HepG2 (cell line): ENCODE measurements around the gene INTS7. TPM values are rescaled to one million over a fixed set of nuclear protein-coding genes. Genes with fewer than 3 reads are reported as not detected.

Source experiments
- CREB3 ChIP-seq: sonication (generic); formaldehyde crosslinking; IDR thresholded peaks from 2 replicates; pipeline ENCODE4 v1.5.0; 2020; ENCODE audit warnings: missing genetic modification reagents
- DPF2 ChIP-seq: sonication (generic); formaldehyde crosslinking; IDR thresholded peaks from 2 replicates; pipeline ENCODE4 v1.4.0; 2020; ENCODE audit warnings: mild to moderate bottlenecking, low read depth, missing genetic modification reagents, borderline replicate concordance
- DRAP1 ChIP-seq: IDR thresholded peaks from 2 replicates; pipeline ENCODE4 v1.6.1; 2016; ENCODE audit warnings: missing genetic modification reagents, missing compliant biosample characterization
- FOXO1 ChIP-seq: sonication (generic); formaldehyde crosslinking; IDR thresholded peaks from 2 replicates; pipeline ENCODE4 v1.4.0; 2020; ENCODE audit warnings: missing genetic modification reagents
- HMG20B ChIP-seq: conservative IDR thresholded peaks from 2 replicates; pipeline ENCODE4 v1.6.1; 2016; ENCODE audit warnings: missing genetic modification reagents, missing compliant biosample characterization
- ISL2 ChIP-seq: sonication (generic); formaldehyde crosslinking; IDR thresholded peaks from 2 replicates; pipeline ENCODE4 v1.5.0; 2020; ENCODE audit warnings: missing genetic modification reagents
- MAFG ChIP-seq: sonication (generic); formaldehyde crosslinking; IDR thresholded peaks from 2 replicates; pipeline ENCODE4 v1.5.1; 2020; ENCODE audit warnings: mild to moderate bottlenecking, missing genetic modification reagents
- MED13 ChIP-seq: sonication (generic); formaldehyde crosslinking; IDR thresholded peaks from 2 replicates; pipeline ENCODE4 v1.5.0; 2020; ENCODE audit warnings: missing genetic modification reagents
- NFAT5 ChIP-seq: sonication (generic); formaldehyde crosslinking; IDR thresholded peaks from 2 replicates; pipeline ENCODE4 v1.4.0; 2020; ENCODE audit warnings: missing genetic modification reagents
- SNAPC4 ChIP-seq: sonication (generic); formaldehyde crosslinking; IDR thresholded peaks from 2 replicates; pipeline ENCODE4 v1.4.0; 2020; ENCODE audit warnings: mild to moderate bottlenecking, missing genetic modification reagents
- XRCC5 ChIP-seq: fragments of 200-400 bp; formaldehyde crosslinking; optimal IDR thresholded peaks from 2 replicates; pipeline ENCODE3; 2017; ENCODE audit warnings: mild to moderate bottlenecking, low read length
- ZNF530 ChIP-seq: sonication (generic); formaldehyde crosslinking; IDR thresholded peaks from 2 replicates; pipeline ENCODE4 v1.5.0; 2020; ENCODE audit warnings: low read depth, mild to moderate bottlenecking, missing genetic modification reagents
- ZNF607 ChIP-seq: sonication (generic); formaldehyde crosslinking; IDR thresholded peaks from 2 replicates; pipeline ENCODE4 v1.5.1; 2020; ENCODE audit warnings: missing genetic modification reagents, mild to moderate bottlenecking, borderline replicate concordance
- ZNF775 ChIP-seq: sonication (generic); formaldehyde crosslinking; IDR thresholded peaks from 2 replicates; pipeline ENCODE4 v1.4.0; 2020; ENCODE audit warnings: missing genetic modification reagents, mild to moderate bottlenecking, moderate library complexity, borderline replicate concordance
- polyA plus RNA-seq, 8 experiments: library from polyadenylated mRNA; depleted of rRNA in 3 of 8; stranded (reverse) in 7 of 8; unstranded in 1 of 8; fragments of >200 nt; fragmentation: Illumina TruSeq in 4 of 8; extraction: Trizol in 4 of 8; gene quantifications; 2 replicates each; pipeline versions ENCODE4 v1.2.1 to v1.2.3, GENCODE V29; 2011 to 2016; ENCODE audit warnings: low read depth in 4 of 8, missing spikeins in 1 of 8, mixed read lengths in 1 of 8; ENCODE audit not compliant: insufficient read depth in 1 of 8
- total RNA-seq, 5 experiments: library from RNA; depleted of rRNA; stranded (reverse); fragments of >200 nt; fragmentation: Illumina TruSeq; extraction: Trizol; gene quantifications; 2 replicates each; pipeline ENCODE4 v1.2.3, GENCODE V29; 2016; ENCODE audit warnings: low read depth in 1 of 5
- TF ChIP-seq, protein P1 (sequence below): sonication (generic); formaldehyde crosslinking; IDR thresholded peaks from 2 replicates; pipeline ENCODE4 v1.5.1; 2020; ENCODE audit warnings: mild to moderate bottlenecking, moderate library complexity, missing genetic modification reagents

Gene INTS7
- total and polyA plus RNA-seq, 2 of the 13 experiments (the other 11 are each of a cell fraction or from before 2014, with no cell fraction given), result 18.3 to 22.4 TPM

- TF ChIP-seq NFAT5 (CRISPR knock-in tag), result no peak
- peak; percentile 70; the same call in 1 of the 2 replicates for TF ChIP-seq ZNF607 (CRISPR knock-in tag)
- no peak; the same call in 1 of the 2 replicates for TF ChIP-seq ZNF775 (CRISPR knock-in tag)
- no peak for TF ChIP-seq MAFG (CRISPR knock-in tag)
- TF ChIP-seq SNAPC4 (CRISPR knock-in tag), result no peak
- peak; percentile 57 for TF ChIP-seq FOXO1 (CRISPR knock-in tag)
- TF ChIP-seq XRCC5, result peak; percentile 89
- TF ChIP-seq CREB3 (CRISPR knock-in tag), result 0 out of 2 replicates have a peak, but pooled peaks have one; percentile 49
- peak; percentile 46; the same call in 1 of the 2 replicates for TF ChIP-seq DRAP1
- TF ChIP-seq MED13, result no peak
- TF ChIP-seq HMG20B (CRISPR knock-in tag), result no peak
- peak; percentile 29; the same call in 1 of the 2 replicates for TF ChIP-seq ISL2 (CRISPR knock-in tag)
- TF ChIP-seq, protein P1, sequence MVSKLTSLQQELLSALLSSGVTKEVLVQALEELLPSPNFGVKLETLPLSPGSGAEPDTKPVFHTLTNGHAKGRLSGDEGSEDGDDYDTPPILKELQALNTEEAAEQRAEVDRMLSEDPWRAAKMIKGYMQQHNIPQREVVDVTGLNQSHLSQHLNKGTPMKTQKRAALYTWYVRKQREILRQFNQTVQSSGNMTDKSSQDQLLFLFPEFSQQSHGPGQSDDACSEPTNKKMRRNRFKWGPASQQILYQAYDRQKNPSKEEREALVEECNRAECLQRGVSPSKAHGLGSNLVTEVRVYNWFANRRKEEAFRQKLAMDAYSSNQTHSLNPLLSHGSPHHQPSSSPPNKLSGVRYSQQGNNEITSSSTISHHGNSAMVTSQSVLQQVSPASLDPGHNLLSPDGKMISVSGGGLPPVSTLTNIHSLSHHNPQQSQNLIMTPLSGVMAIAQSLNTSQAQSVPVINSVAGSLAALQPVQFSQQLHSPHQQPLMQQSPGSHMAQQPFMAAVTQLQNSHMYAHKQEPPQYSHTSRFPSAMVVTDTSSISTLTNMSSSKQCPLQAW (CRISPR knock-in tag), result peak; percentile 79
- no peak for TF ChIP-seq DPF2 (CRISPR knock-in tag)
- TF ChIP-seq ZNF530 (CRISPR knock-in tag), result no peak
These were observed at the start of gene INTS7, which contains the start of gene DTL (continued) for GRCh38 chr1:212035123-212035834.
